GM21526 (cell line): ENCODE measurements around the gene ULBP2.

Experiments
- ATAC-seq: cut with Tn5 transposase; IDR thresholded peaks from one replicate; pipeline ENCODE4 v1.9.1; 2021; ENCODE audit warnings: moderate library complexity; ENCODE audit not compliant: unreplicated experiment, low FRiP score

Gene ULBP2

DNA sequence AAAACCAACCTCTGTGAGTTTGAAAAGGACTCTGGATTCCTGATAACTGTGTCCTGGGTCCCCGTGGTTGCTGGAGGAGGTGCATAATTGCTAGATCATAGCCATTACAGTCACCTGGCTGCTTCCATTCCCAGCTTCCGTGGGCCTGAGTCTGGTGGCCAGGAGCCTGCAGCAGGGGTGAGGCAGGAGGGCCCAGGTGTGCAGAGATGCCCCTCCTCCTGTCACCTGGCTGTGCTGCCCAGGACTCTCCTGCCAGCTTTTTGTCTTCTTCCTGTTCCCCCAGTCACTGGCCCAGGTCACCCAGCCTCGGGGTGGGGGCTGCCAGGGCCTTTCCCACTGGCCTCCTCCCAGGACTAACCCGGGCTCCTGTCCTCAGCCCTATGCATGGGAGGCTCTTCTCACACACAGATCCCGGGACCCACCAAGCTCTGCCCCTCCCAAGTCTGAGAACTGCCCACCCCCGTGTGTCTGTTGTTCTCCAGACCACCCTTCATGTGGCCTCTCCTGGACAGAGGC, 53.5 kb downstream of the ULBP2 start:
- no peak for ATAC-seq

DNA sequence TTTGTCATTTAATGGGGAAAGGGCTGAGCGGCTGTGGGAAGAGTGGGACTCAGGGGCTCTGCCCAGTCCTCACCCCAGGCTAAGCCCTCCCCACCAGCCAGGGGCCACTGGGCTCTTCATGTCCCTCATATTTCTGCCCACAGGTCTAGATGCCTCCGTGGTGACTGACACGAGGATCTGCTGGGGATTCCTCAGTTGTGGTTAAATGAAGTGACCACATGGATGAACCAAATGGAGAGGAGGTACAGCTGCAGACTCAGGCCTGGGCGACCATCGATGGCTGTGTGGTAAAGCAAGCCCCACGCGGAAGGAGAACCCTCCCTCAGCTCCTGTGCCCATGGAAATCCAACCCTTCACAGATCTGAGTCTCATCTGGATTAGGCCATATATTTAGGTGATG, 54.2 kb downstream of the ULBP2 start:
- no peak for ATAC-seq
